ENCODE measurements around the gene SMIM27. TPM values are rescaled to one million over a fixed set of nuclear protein-coding genes. Genes with fewer than 3 reads are reported as not detected.

Gene SMIM27
- total and polyA plus RNA-seq, 2 of the 13 experiments (the other 11 are each of a cell fraction or from before 2014, with no cell fraction given) = 17.9 to 19.0 TPM

DNA sequence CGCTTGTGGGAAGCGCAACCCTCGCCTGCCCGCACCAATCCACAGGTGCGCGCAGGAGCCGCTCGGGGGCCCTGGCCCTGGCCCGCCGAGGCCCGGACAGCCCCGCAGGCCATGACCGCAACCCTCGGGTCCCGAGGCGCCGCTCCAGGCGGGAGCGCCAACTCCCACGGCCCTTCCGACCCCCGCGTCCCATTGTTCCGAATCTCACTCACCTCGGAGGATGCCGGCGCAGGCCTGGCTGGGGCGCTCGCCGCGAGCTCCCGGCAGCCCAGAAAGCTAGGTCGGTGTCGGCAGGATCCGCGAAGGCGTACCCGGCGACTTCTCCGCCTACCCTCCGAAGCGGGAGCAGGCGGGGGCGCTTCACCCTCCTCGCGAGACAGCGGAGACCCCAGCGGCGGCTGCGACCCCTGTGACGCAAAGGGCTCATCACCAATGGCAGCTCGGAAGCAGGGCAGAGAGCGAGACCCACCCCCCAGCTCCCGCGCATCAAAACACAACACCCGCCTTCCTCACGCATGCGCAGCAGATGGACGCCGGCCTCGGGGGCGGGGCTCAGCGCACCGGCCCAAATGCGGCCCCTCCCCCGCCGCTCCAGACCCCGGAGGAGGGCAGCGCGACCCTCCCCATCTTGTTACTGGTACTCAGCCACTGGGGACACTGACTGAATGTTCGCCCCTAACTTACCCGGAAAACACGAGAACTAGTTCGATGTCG, 1.4 kb upstream of the SMIM27 start (continued):
- TF ChIP-seq BORCS8-MEF2B (CRISPR knock-in tag; IDR thresholded peaks at IDR 0.05) (0 out of 2 replicates have a peak, but pooled peaks have one; percentile 8), ZNF724P (CRISPR knock-in tag; IDR thresholded peaks at IDR 0.05; ENCODE audit: borderline replicate concordance) (no peak), KDM5B (CRISPR knock-in tag; IDR thresholded peaks at IDR 0.05; ENCODE audit: borderline replicate concordance) (peak; percentile 63; the same call in 1 of the 2 replicates), CEBPZ (IDR thresholded peaks at IDR 0.05; ENCODE audit: low read length) (no peak), ZFP91 (CRISPR knock-in tag; IDR thresholded peaks at IDR 0.05; ENCODE audit: borderline replicate concordance) (peak; percentile 77; the same call in 1 of the 2 replicates), NFYB (CRISPR knock-in tag; IDR thresholded peaks at IDR 0.05) (peak; percentile 76), NR2C2 (CRISPR knock-in tag; IDR thresholded peaks at IDR 0.05; ENCODE audit: borderline replicate concordance) (peak; percentile 96), ZNF552 (CRISPR knock-in tag; IDR thresholded peaks at IDR 0.05; ENCODE audit: borderline replicate concordance) (no peak), ISL2 (CRISPR knock-in tag; IDR thresholded peaks at IDR 0.05) (0 out of 2 replicates have a peak, but pooled peaks have one; percentile 15), MTA3 (CRISPR knock-in tag; IDR thresholded peaks at IDR 0.05) (no peak), MEIS1 (CRISPR knock-in tag; IDR thresholded peaks at IDR 0.05; ENCODE audit: borderline replicate concordance) (no peak), ZNF337 (CRISPR knock-in tag; IDR thresholded peaks at IDR 0.05; ENCODE audit: borderline replicate concordance, low read depth) (0 out of 2 replicates have a peak, but pooled peaks have one; percentile 13), REPIN1 (CRISPR knock-in tag; IDR thresholded peaks at IDR 0.05; ENCODE audit: borderline replicate concordance, low read depth) (peak; percentile 73; the same call in 1 of the 2 replicates), KLF15 (CRISPR knock-in tag; IDR thresholded peaks at IDR 0.05; ENCODE audit: borderline replicate concordance) (peak; percentile 86; the same call in 1 of the 2 replicates), ARHGAP35 (CRISPR knock-in tag; IDR thresholded peaks at IDR 0.05; ENCODE audit: borderline replicate concordance) (peak; percentile 51; the same call in 1 of the 2 replicates), ZNF205 (CRISPR knock-in tag; IDR thresholded peaks at IDR 0.05) (0 out of 2 replicates have a peak, but pooled peaks have one; percentile 61), TAF1 (CRISPR knock-in tag; IDR thresholded peaks at IDR 0.05) (peak; percentile 60; the same call in 1 of the 2 replicates), NCOA2 (CRISPR knock-in tag; IDR thresholded peaks at IDR 0.05) (0 out of 2 replicates have a peak, but pooled peaks have one; percentile 24), PHF5A (CRISPR knock-in tag; IDR thresholded peaks at IDR 0.05; ENCODE audit: low read depth, unreplicated experiment) (no peak), ZNF33B (CRISPR knock-in tag; IDR thresholded peaks at IDR 0.05) (no peak), ZNF878 (CRISPR knock-in tag; IDR thresholded peaks at IDR 0.05) (no peak), CREB1 (IDR thresholded peaks at IDR 0.05) (peak; percentile 81), CREB1 (CRISPR knock-in tag; IDR thresholded peaks at IDR 0.05) (peak; percentile 88), ZNF777 (CRISPR knock-in tag; IDR thresholded peaks at IDR 0.05) (peak; percentile 31; the same call in 1 of the 2 replicates)
- TF ChIP-seq, protein P1, sequence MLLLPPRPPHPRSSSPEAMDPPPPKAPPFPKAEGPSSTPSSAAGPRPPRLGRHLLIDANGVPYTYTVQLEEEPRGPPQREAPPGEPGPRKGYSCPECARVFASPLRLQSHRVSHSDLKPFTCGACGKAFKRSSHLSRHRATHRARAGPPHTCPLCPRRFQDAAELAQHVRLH (CRISPR knock-in tag; IDR thresholded peaks at IDR 0.05; ENCODE audit: borderline replicate concordance, low read depth) = 0 out of 2 replicates have a peak, but pooled peaks have one; percentile 39

All from HepG2 (cell line).